Measurements from ENCODE around the gene HSBP1.

DNA sequence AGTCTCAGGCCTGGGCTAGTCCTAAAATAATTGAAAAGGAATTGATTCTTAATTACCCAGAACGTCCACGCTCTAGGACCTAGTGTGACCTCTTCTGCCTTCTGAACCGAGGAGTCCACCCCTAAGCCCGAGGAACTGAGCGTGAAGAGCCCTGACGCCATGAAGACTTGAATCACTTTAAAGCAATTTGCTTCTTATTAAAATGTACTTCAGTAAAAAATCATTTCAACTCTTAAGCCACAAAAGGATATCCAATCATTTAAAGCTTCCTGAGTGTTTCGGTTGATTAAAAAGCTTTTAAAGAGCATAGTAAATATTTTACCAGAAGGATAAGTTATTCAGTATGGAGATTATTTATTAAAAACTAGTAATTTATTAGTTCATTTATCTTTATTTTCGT lies 11.6 kb downstream of the HSBP1 start:
- TF ChIP-seq, protein P1, sequence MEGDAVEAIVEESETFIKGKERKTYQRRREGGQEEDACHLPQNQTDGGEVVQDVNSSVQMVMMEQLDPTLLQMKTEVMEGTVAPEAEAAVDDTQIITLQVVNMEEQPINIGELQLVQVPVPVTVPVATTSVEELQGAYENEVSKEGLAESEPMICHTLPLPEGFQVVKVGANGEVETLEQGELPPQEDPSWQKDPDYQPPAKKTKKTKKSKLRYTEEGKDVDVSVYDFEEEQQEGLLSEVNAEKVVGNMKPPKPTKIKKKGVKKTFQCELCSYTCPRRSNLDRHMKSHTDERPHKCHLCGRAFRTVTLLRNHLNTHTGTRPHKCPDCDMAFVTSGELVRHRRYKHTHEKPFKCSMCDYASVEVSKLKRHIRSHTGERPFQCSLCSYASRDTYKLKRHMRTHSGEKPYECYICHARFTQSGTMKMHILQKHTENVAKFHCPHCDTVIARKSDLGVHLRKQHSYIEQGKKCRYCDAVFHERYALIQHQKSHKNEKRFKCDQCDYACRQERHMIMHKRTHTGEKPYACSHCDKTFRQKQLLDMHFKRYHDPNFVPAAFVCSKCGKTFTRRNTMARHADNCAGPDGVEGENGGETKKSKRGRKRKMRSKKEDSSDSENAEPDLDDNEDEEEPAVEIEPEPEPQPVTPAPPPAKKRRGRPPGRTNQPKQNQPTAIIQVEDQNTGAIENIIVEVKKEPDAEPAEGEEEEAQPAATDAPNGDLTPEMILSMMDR (conservative IDR thresholded peaks at IDR 0.05 in 1 of 2, IDR thresholded peaks at IDR 0.05 in 1 of 2; ENCODE audit: low read depth in 1 of 2, low read length in 2 of 2) = no peak
- no peak for TF ChIP-seq EZH2 (IDR thresholded peaks at IDR 0.05; ENCODE audit: low read length, missing control alignments)

All from fibroblast of lung (primary cell).